ENCODE measurements around the gene PLA1A.

DNA sequence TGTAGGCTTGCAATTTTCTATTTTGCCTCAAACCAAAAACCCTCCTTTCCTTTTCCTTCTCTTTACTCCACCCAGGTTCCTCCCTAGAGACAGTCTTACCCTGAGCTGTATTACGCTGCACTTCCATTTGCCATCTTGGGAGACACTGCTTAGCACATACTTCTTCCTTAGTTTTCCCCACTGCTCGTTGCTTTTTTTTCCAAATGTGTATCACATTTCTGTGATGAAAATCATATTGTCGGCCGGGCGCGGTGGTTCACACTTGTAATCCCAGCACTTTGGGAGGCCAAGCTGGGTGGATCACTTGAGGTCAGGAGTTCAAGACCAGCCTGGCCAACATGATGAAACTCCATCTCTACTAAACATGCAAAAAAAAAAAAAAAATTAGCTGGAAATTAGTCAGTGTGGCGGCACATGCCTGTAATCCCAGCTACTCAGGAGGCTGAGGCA lies 33.2 kb downstream of the PLA1A start:
- TF ChIP-seq, protein P1, sequence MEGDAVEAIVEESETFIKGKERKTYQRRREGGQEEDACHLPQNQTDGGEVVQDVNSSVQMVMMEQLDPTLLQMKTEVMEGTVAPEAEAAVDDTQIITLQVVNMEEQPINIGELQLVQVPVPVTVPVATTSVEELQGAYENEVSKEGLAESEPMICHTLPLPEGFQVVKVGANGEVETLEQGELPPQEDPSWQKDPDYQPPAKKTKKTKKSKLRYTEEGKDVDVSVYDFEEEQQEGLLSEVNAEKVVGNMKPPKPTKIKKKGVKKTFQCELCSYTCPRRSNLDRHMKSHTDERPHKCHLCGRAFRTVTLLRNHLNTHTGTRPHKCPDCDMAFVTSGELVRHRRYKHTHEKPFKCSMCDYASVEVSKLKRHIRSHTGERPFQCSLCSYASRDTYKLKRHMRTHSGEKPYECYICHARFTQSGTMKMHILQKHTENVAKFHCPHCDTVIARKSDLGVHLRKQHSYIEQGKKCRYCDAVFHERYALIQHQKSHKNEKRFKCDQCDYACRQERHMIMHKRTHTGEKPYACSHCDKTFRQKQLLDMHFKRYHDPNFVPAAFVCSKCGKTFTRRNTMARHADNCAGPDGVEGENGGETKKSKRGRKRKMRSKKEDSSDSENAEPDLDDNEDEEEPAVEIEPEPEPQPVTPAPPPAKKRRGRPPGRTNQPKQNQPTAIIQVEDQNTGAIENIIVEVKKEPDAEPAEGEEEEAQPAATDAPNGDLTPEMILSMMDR (IDR thresholded peaks at IDR 0.05) = no peak
- TF ChIP-seq POLR2A (IDR thresholded peaks at IDR 0.05) = no peak
